ENCODE data around the gene CHST8.

CHST8 gene

GRCh38 chr19:33640773-33641172, 19.0 kb downstream of the CHST8 start:
- no peak for DNase-seq
- Histone ChIP-seq H3K36me3 (replicated peaks) (no peaks in the 10 kb centered on the region), H3K4me3 (ENCODE audit: low read depth, low read length) (no peak overlapping the region), H3K27me3 (replicated peaks) (no peaks in the 10 kb centered on the region), H3K27ac (no peak overlapping the region)
- in situ Hi-C loops (cut with HindIII; ENCODE audit: low pct_ligation_motif_present, low sequenced_read_pairs), result no loop called here
- TF ChIP-seq CTCF (IDR thresholded peaks at IDR 0.05; ENCODE audit: low read depth, low read length, missing control alignments), result no peak

- Histone ChIP-seq H3K27ac (no peak overlapping the region), H3K27me3 (replicated peaks) (no peaks in the 10 kb centered on the region), H3K4me3 (ENCODE audit: low read depth, low read length) (no peak overlapping the region), H3K36me3 (replicated peaks) (no peaks in the 10 kb centered on the region)
- no peak for DNase-seq
- no peak for TF ChIP-seq CTCF (IDR thresholded peaks at IDR 0.05; ENCODE audit: low read depth, low read length, missing control alignments)
- in situ Hi-C loops (cut with HindIII; ENCODE audit: low pct_ligation_motif_present, low sequenced_read_pairs), result no loop called here
Observed at GRCh38 chr19:33641261-33641660, 19.5 kb downstream of the CHST8 start.

GRCh38 chr19:33641956-33642498, 20.3 kb downstream of the CHST8 start:
- in situ Hi-C loops (cut with HindIII; ENCODE audit: low pct_ligation_motif_present, low sequenced_read_pairs), result no loop called here
- no peak for DNase-seq
- TF ChIP-seq CTCF (IDR thresholded peaks at IDR 0.05; ENCODE audit: low read depth, low read length, missing control alignments), result no peak
- Histone ChIP-seq H3K4me3 (ENCODE audit: low read depth, low read length) (no peak overlapping the region), H3K36me3 (replicated peaks) (no peaks in the 10 kb centered on the region), H3K27ac (no peak overlapping the region), H3K27me3 (replicated peaks) (no peaks in the 10 kb centered on the region)

DNA sequence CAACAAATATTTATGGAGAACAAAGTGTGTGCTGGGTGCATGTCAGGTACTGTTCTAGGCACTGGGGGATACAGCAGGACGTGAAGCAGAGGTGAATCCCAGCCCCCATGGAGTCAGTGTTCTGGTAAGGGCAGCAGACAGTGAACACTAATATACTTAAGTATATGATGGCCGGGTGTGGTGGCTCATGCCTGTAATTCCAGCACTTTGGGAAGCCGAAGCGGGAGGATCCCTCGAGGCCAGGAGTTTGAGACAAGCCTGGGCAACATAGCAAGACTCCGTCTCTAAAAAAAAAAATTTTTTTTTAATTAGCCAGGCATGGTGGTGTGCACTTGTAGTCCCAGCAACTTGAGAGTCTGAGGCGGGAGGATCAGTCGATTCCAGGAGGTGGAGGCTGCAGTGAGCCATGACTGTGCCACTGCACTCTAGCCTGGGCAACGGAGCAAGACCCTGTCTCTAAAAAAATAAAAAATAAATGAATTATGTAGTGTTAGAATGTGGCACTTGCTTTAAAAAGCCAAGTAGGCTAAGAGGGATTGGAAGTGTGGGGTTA, 22.6 kb downstream of the CHST8 start:
- no peak for TF ChIP-seq CTCF (IDR thresholded peaks at IDR 0.05; ENCODE audit: low read depth, low read length, missing control alignments)
- H3K4me3 ChIP-seq (ENCODE audit: low read depth, low read length), result no peak overlapping the region
- no peak overlapping the region for H3K27ac ChIP-seq
- H3K36me3 ChIP-seq (replicated peaks), result no peaks in the 10 kb centered on the region
- in situ Hi-C loops (cut with HindIII; ENCODE audit: low pct_ligation_motif_present, low sequenced_read_pairs), result no loop called here
- H3K27me3 ChIP-seq (replicated peaks), result no peaks in the 10 kb centered on the region
- no peak for DNase-seq

DNA sequence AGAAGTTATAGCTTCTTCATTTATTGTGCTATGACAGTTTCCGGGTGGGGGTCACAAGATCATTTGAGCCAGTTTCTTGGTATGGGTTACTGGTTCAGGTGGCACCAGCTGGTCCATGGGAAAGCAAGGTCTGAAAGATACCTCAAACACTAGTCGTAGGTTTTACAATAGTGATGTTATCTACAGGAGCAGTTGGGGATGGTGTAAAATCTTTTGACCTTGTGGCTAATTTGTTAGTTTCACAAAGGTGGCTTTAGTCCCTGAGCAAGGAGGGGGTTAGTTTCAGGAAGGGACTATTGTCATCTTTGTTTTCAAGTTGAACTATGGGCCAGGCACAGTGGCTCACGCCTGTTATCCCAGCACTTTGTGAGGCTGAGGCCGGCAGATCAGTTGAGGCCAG, 24.6 kb downstream of the CHST8 start:
- Histone ChIP-seq H3K4me3 (ENCODE audit: low read depth, low read length) (no peak overlapping the region), H3K27ac (no peak overlapping the region), H3K27me3 (replicated peaks) (no peaks in the 10 kb centered on the region), H3K36me3 (replicated peaks) (no peaks in the 10 kb centered on the region)
- no peak for TF ChIP-seq CTCF (IDR thresholded peaks at IDR 0.05; ENCODE audit: low read depth, low read length, missing control alignments)
- in situ Hi-C loops (cut with HindIII; ENCODE audit: low pct_ligation_motif_present, low sequenced_read_pairs), result no loop called here
- DNase-seq, result no peak

GRCh38 chr19:33647146-33647545, 25.4 kb downstream of the CHST8 start:
- no peak for DNase-seq
- no peak for TF ChIP-seq CTCF (IDR thresholded peaks at IDR 0.05; ENCODE audit: low read depth, low read length, missing control alignments)
- no peak overlapping the region for H3K27ac ChIP-seq
- no peaks in the 10 kb centered on the region for H3K27me3 ChIP-seq (replicated peaks)
- no peak overlapping the region for H3K4me3 ChIP-seq (ENCODE audit: low read depth, low read length)
- H3K36me3 ChIP-seq (replicated peaks), result no peaks in the 10 kb centered on the region
- in situ Hi-C loops (cut with HindIII; ENCODE audit: low pct_ligation_motif_present, low sequenced_read_pairs), result no loop called here
